PC-9 (cell line): ENCODE measurements around the gene POU6F2. TPM values are rescaled to one million over a fixed set of nuclear protein-coding genes. Genes with fewer than 3 reads are reported as not detected.

ENCODE experiments used
- BruUV-seq: library from RNA; stranded (reverse); fragments of 400-500 nt; replicated peaks from 2 replicates; lab custom pipeline; 2021; lab: Mats Ljungman, UMichigan
- CTCF ChIA-PET: fragments of 300-600 bp; sonication (Branson Sonifier 250); formaldehyde crosslinking; loops from one replicate; lab custom pipeline; 2022; ENCODE audit warnings: antibody characterized with exemption; lab: Charles Lee
- POLR2A ChIA-PET: fragments of 300-600 bp; sonication (Branson Sonifier 250); formaldehyde crosslinking; loops from one replicate; lab custom pipeline; 2022; ENCODE audit warnings: antibody characterized with exemption; ENCODE audit not compliant: unreplicated experiment; lab: Charles Lee
- DNase-seq, 2 experiments: peaks; one replicate each; pipeline versions ENCODE4 v3.0.0 to v3.0.0-alpha.2; 2015 to 2022; ENCODE audit warnings: mixed read lengths in 1 of 2
- H2AFZ ChIP-seq: fragments of 200-600 bp; sonication (generic); 2 replicates; pipeline ENCODE4 v1.8.1; 2017; ENCODE audit warnings: antibody characterized with exemption
- H3F3A ChIP-seq: fragments of 200-600 bp; sonication (generic); 2 replicates; pipeline ENCODE4 v1.8.1; 2017; ENCODE audit warnings: antibody characterized with exemption, mild to moderate bottlenecking, low read depth; ENCODE audit not compliant: insufficient read depth
- H3K27ac ChIP-seq: fragments of 200-600 bp; sonication (generic); 2 replicates; pipeline ENCODE4 v1.6.1; 2016; ENCODE audit warnings: mixed run types
- H3K27me3 ChIP-seq: fragments of 200-600 bp; sonication (generic); 2 replicates; pipeline ENCODE4 v1.6.1; 2016; ENCODE audit warnings: low read depth, mixed run types; ENCODE audit not compliant: insufficient read depth
- H3K36me3 ChIP-seq: fragments of 200-600 bp; sonication (generic); 2 replicates; pipeline ENCODE4 v1.6.1; 2016; ENCODE audit warnings: low read depth, mixed run types
- H3K4me1 ChIP-seq: fragments of 200-600 bp; sonication (generic); replicated peaks from 2 replicates; pipeline ENCODE4 v1.6.1; 2016; ENCODE audit warnings: mixed run types; ENCODE audit not compliant: insufficient read depth
- H3K4me2 ChIP-seq: fragments of 200-600 bp; sonication (generic); 2 replicates; pipeline ENCODE4 v1.6.1; 2017; ENCODE audit warnings: mixed run types
- H3K4me3 ChIP-seq: fragments of 200-600 bp; sonication (generic); 2 replicates; pipeline ENCODE4 v1.6.1; 2016; ENCODE audit warnings: mixed run types
- H3K79me2 ChIP-seq: fragments of 200-600 bp; sonication (generic); 2 replicates; pipeline ENCODE4 v1.6.1; 2017; ENCODE audit warnings: low read depth, mixed run types
- H3K9me2 ChIP-seq: fragments of 200-600 bp; sonication (generic); 2 replicates; pipeline ENCODE4 v1.8.1; 2017; ENCODE audit warnings: mild to moderate bottlenecking; ENCODE audit not compliant: insufficient read depth
- H3K9me3 ChIP-seq: fragments of 200-600 bp; sonication (generic); 2 replicates; pipeline ENCODE4 v1.8.1; 2016; ENCODE audit warnings: low read depth; ENCODE audit not compliant: insufficient read depth
- H4K20me1 ChIP-seq: fragments of 200-600 bp; sonication (generic); 2 replicates; pipeline ENCODE4 v1.8.1; 2017; ENCODE audit not compliant: insufficient read depth
- CTCF ChIP-seq: fragments of 200-600 bp; sonication (generic); conservative IDR thresholded peaks from 2 replicates; pipeline ENCODE4 v1.6.1; 2017; ENCODE audit warnings: mixed run types, antibody characterized with exemption, mild to moderate bottlenecking, moderate library complexity
- EZH2 ChIP-seq: fragments of 200-600 bp; sonication (generic); IDR thresholded peaks from 2 replicates; pipeline ENCODE4 v1.8.0; 2017; ENCODE audit warnings: antibody characterized with exemption, low read depth
- intact Hi-C: fragments of 100-400 bp; cut with micrococcal nuclease; formaldehyde crosslinking; loops from one replicate; pipeline ENCODE4 v1.10.0; 2022; ENCODE audit not compliant: unreplicated experiment
- total RNA-seq: library from RNA; stranded (reverse); gene quantifications from 2 replicates; pipeline ENCODE4 v1.2.3, GENCODE V29; 2021

The POU6F2 gene
- total RNA-seq, 1 experiment from 2014 or later, result not detected

GRCh38 chr7:39493934-39494333 is 516.2 kb downstream of the POU6F2 start:
- Histone ChIP-seq H3K27ac (no peak overlapping the region), H3K4me3 (no peak overlapping the region), H3K4me2 (no peak overlapping the region), H3K36me3 (no peaks in the 10 kb centered on the region), H3K9me3 (no peaks in the 10 kb centered on the region), H4K20me1 (no peaks in the 10 kb centered on the region), H3K79me2 (no peaks in the 10 kb centered on the region), H3K9me2 (no peaks in the 10 kb centered on the region), H3K27me3 (peaks cover 44% of the 10 kb centered on the region), H3K4me1 (no peaks in the 10 kb centered on the region), H3F3A (no peaks in the 10 kb centered on the region), H2AFZ (no peak overlapping the region)
- BruUV-seq, result no TSS peak
- intact Hi-C loops, result no loop called here
- TF ChIP-seq EZH2 (no peak), CTCF (no peak)
- POLR2A ChIA-PET, result no interaction called here
- CTCF ChIA-PET, result no interaction called here
- no peak for DNase-seq

GRCh38 chr7:39501358-39501757 is 523.6 kb downstream of the POU6F2 start:
- no peaks in the 10 kb centered on the region for H3F3A ChIP-seq
- no peaks in the 10 kb centered on the region for H3K36me3 ChIP-seq
- H3K4me2 ChIP-seq, result no peak overlapping the region
- intact Hi-C loops, result no loop called here
- peaks cover 16% of the 10 kb centered on the region; the same call in 1 of the 2 replicates for H3K27me3 ChIP-seq
- H3K9me2 ChIP-seq, result no peaks in the 10 kb centered on the region
- no peaks in the 10 kb centered on the region for H3K79me2 ChIP-seq
- TF ChIP-seq CTCF (no peak), EZH2 (no peak)
- no peak overlapping the region for H3K4me3 ChIP-seq
- peaks cover 27% of the 10 kb centered on the region for H3K4me1 ChIP-seq
- ChIA-PET CTCF (no interaction called here), POLR2A (interaction anchor here (0.7 kb wide), 1 partner anchor 30 kb away, joined by 3 read pairs; no protein-coding TSS in a partner anchor)
- H3K27ac ChIP-seq, result peak overlapping the region; percentile 13; the same call in 1 of the 2 replicates
- no peak overlapping the region for H2AFZ ChIP-seq
- no peaks in the 10 kb centered on the region for H3K9me3 ChIP-seq
- peak in 1 of 2 experiments; percentile 58 for DNase-seq
- no TSS peak for BruUV-seq
- no peaks in the 10 kb centered on the region for H4K20me1 ChIP-seq

GRCh38 chr7:39504963-39505362 is 527.3 kb downstream of the POU6F2 start:
- ChIA-PET CTCF (no interaction called here), POLR2A (no interaction called here)
- Histone ChIP-seq H3K36me3 (no peaks in the 10 kb centered on the region), H3K4me1 (peaks cover 27% of the 10 kb centered on the region), H3K27ac (no peak overlapping the region), H3K79me2 (no peaks in the 10 kb centered on the region), H2AFZ (no peak overlapping the region), H3K9me2 (no peaks in the 10 kb centered on the region), H3F3A (no peaks in the 10 kb centered on the region), H3K4me2 (peak overlapping the region; percentile 24; the same call in 1 of the 2 replicates), H3K9me3 (no peaks in the 10 kb centered on the region), H4K20me1 (no peaks in the 10 kb centered on the region), H3K27me3 (no peaks in the 10 kb centered on the region), H3K4me3 (no peak overlapping the region)
- peak; percentile 44 to 72 for DNase-seq
- intact Hi-C loops, result no loop called here
- TF ChIP-seq CTCF, result no peak
- no peak for TF ChIP-seq EZH2
- BruUV-seq, result no TSS peak
